Panc1 (cell line): Measurements from ENCODE around the gene RIMS1. TPM values are rescaled to one million over a fixed set of nuclear protein-coding genes. Genes with fewer than 3 reads are reported as not detected.

Experiments
- ATAC-seq: fragments of 200-7000 bp; cut with Tn5 transposase; 2 replicates; pipeline ENCODE4 v1.9.1; 2020; ENCODE audit warnings: mild to moderate bottlenecking, moderate library complexity
- BruUV-seq: library from RNA; stranded (reverse); fragments of 400-500 nt; replicated peaks from 2 replicates; lab custom pipeline; 2021; lab: Mats Ljungman, UMichigan
- CTCF ChIA-PET: fragments of 300-600 bp; sonication (Branson Sonifier 250); formaldehyde crosslinking; loops from one replicate; lab custom pipeline; 2022; ENCODE audit warnings: antibody characterized with exemption; lab: Charles Lee
- POLR2A ChIA-PET: fragments of 300-600 bp; sonication (Branson Sonifier 250); formaldehyde crosslinking; loops from one replicate; lab custom pipeline; 2022; ENCODE audit warnings: antibody characterized with exemption; lab: Charles Lee
- DNase-seq: peaks from one replicate; pipeline ENCODE4 v3.0.0-alpha.2; 2010; ENCODE audit warnings: low read depth, low spot score
- H3K27ac ChIP-seq: 2 replicates; pipeline ENCODE4 v1.5.1; 2011; ENCODE audit warnings: mild to moderate bottlenecking, low read length, inconsistent platforms
- H3K27me3 ChIP-seq: fragments of 200-500 bp; sonication (Bioruptor generic); 2 replicates; pipeline ENCODE4 v1.6.0; 2014; ENCODE audit warnings: low read length, inconsistent platforms; ENCODE audit not compliant: control insufficient read depth, insufficient read depth
- H3K36me3 ChIP-seq: fragments of 200-500 bp; sonication (Bioruptor generic); 2 replicates; pipeline ENCODE4 v1.5.1; 2014; ENCODE audit warnings: inconsistent platforms, mild to moderate bottlenecking, low read length, moderate library complexity; ENCODE audit not compliant: control insufficient read depth, insufficient read depth
- H3K4me1 ChIP-seq: 2 replicates; pipeline ENCODE4 v1.5.1; 2011; ENCODE audit warnings: inconsistent platforms, mild to moderate bottlenecking, low read length, moderate library complexity; ENCODE audit not compliant: control insufficient read depth, insufficient read depth
- H3K4me3 ChIP-seq, 2 experiments: 2 replicates each; pipeline ENCODE4 v1.5.1; 2011 to 2012; ENCODE audit warnings: low read depth in 2 of 2, low read length in 2 of 2, mild to moderate bottlenecking in 2 of 2, inconsistent platforms in 1 of 2, moderate library complexity in 1 of 2
- H3K9me3 ChIP-seq: fragments of 200-500 bp; sonication (Bioruptor generic); 2 replicates; pipeline ENCODE4 v1.5.1; 2014; ENCODE audit warnings: low read depth, mild to moderate bottlenecking, inconsistent platforms, low read length, moderate library complexity; ENCODE audit not compliant: control insufficient read depth, insufficient read depth
- POLR2AphosphoS5 ChIP-seq: IDR thresholded peaks from 2 replicates; pipeline ENCODE4 v1.6.1; 2012; ENCODE audit warnings: mild to moderate bottlenecking, low read depth, low read length, moderate library complexity
- SIN3A ChIP-seq: IDR thresholded peaks from 2 replicates; pipeline ENCODE4 v1.6.1; 2012; ENCODE audit warnings: low read depth, mild to moderate bottlenecking, low read length, moderate library complexity, borderline replicate concordance; ENCODE audit not compliant: insufficient read depth
- TCF7L2 ChIP-seq: IDR thresholded peaks from 2 replicates; pipeline ENCODE4 v1.6.1; 2011; ENCODE audit warnings: mild to moderate bottlenecking, low read depth, low read length, inconsistent platforms
- in situ Hi-C: cut with HindIII; loops from 2 replicates; pipeline ENCODE4 v1.10.0; 2016; ENCODE audit warnings: low sequenced_read_pairs, low pct_unique_long_range_greater_than_20kb
- intact Hi-C: fragments of 100-400 bp; cut with micrococcal nuclease; formaldehyde crosslinking; loops from one replicate; pipeline ENCODE4 v1.10.0; 2022; ENCODE audit not compliant: unreplicated experiment
- total RNA-seq: library from RNA; stranded (reverse); gene quantifications from one replicate; pipeline ENCODE4 v1.2.1, GENCODE V29; 2021; ENCODE audit not compliant: unreplicated experiment
- TF ChIP-seq, protein P1 (sequence below): fragments of 450-650 bp; IDR thresholded peaks from 2 replicates; pipeline ENCODE4 v1.5.1; 2017; ENCODE audit warnings: mild to moderate bottlenecking
- TF ChIP-seq, protein P2 (sequence below), 2 experiments: IDR thresholded peaks; 2 replicates each; pipeline ENCODE4 v1.6.1; 2011 to 2012; ENCODE audit warnings: low read depth in 2 of 2, control low read depth in 1 of 2, low read length in 1 of 2, mild to moderate bottlenecking in 1 of 2, moderate library complexity in 1 of 2; ENCODE audit not compliant: insufficient read depth in 1 of 2

Gene RIMS1
- total RNA-seq, 1 experiment from 2014 or later, result 0.18 TPM

DNA sequence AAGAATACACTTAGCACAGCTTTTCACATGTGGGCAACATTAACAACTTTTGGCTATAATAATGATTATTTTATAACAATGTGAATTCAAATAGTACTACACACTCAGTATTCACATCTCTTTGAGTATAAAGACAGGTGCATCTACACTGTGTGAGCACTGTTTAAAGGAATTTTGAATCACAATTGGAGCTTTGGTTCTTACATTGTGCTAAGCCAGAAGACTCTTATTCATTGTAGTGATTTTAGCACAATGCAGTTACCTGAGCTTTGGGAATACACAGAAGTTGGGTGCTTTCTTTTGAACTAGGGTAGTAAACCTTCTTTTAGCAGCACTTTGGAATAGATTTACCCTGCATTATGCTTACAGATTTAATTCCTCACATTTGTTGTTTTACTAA lies 20.5 kb downstream of the RIMS1 start:
- no peak for DNase-seq
- POLR2A ChIA-PET, result no interaction called here
- Histone ChIP-seq H3K36me3 (no peaks in the 10 kb centered on the region), H3K27ac (no peak overlapping the region), H3K9me3 (no peaks in the 10 kb centered on the region), H3K4me1 (no peaks in the 10 kb centered on the region), H3K27me3 (no peaks in the 10 kb centered on the region), H3K4me3 (no peak overlapping the region)
- TF ChIP-seq, protein P1, sequence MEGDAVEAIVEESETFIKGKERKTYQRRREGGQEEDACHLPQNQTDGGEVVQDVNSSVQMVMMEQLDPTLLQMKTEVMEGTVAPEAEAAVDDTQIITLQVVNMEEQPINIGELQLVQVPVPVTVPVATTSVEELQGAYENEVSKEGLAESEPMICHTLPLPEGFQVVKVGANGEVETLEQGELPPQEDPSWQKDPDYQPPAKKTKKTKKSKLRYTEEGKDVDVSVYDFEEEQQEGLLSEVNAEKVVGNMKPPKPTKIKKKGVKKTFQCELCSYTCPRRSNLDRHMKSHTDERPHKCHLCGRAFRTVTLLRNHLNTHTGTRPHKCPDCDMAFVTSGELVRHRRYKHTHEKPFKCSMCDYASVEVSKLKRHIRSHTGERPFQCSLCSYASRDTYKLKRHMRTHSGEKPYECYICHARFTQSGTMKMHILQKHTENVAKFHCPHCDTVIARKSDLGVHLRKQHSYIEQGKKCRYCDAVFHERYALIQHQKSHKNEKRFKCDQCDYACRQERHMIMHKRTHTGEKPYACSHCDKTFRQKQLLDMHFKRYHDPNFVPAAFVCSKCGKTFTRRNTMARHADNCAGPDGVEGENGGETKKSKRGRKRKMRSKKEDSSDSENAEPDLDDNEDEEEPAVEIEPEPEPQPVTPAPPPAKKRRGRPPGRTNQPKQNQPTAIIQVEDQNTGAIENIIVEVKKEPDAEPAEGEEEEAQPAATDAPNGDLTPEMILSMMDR, result no peak
- TF ChIP-seq TCF7L2 (no peak), SIN3A (no peak), POLR2AphosphoS5 (no peak)
- TF ChIP-seq, protein P2, sequence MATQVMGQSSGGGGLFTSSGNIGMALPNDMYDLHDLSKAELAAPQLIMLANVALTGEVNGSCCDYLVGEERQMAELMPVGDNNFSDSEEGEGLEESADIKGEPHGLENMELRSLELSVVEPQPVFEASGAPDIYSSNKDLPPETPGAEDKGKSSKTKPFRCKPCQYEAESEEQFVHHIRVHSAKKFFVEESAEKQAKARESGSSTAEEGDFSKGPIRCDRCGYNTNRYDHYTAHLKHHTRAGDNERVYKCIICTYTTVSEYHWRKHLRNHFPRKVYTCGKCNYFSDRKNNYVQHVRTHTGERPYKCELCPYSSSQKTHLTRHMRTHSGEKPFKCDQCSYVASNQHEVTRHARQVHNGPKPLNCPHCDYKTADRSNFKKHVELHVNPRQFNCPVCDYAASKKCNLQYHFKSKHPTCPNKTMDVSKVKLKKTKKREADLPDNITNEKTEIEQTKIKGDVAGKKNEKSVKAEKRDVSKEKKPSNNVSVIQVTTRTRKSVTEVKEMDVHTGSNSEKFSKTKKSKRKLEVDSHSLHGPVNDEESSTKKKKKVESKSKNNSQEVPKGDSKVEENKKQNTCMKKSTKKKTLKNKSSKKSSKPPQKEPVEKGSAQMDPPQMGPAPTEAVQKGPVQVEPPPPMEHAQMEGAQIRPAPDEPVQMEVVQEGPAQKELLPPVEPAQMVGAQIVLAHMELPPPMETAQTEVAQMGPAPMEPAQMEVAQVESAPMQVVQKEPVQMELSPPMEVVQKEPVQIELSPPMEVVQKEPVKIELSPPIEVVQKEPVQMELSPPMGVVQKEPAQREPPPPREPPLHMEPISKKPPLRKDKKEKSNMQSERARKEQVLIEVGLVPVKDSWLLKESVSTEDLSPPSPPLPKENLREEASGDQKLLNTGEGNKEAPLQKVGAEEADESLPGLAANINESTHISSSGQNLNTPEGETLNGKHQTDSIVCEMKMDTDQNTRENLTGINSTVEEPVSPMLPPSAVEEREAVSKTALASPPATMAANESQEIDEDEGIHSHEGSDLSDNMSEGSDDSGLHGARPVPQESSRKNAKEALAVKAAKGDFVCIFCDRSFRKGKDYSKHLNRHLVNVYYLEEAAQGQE (IDR thresholded peaks at IDR 0.05; ENCODE audit: insufficient read depth in 1 of 2, low read depth in 2 of 2, low read length in 1 of 2), result no peak
- CTCF ChIA-PET, result no interaction called here
- in situ Hi-C loops (no loop called here), intact Hi-C loops (no loop called here)
- no peak for ATAC-seq
- no TSS peak for BruUV-seq

DNA sequence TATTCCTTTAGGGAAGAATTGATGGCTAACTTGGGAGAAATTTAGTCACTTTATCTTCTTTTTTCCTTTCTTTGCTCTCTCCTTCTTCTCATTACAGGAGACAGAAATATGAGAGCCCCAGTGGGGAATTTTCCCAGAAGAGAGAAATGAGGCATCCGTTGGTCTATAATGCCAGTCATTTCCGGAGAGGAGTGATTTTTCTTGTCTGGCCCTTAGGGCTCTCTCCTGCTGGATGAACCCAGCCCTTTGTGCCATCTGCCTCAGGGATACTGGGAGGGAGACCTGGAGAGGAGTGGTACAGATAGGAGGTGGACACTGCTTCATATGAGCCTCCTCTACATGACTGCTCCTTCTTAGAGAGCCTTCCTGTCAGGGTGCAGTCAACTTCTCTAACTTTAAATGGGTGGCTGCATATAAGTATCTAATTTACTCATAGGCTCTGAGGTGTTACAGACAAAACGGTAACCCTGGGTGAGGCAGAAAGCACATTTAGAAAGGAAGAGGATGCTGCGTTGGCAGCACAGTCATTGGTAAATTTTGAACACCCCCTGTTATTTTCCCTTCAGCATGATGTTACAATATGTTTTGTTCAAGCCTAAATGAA lies 21.9 kb downstream of the RIMS1 start:
- ChIA-PET CTCF (no interaction called here), POLR2A (no interaction called here)
- no peaks in the 10 kb centered on the region for H3K4me1 ChIP-seq
- in situ Hi-C loops (no loop called here), intact Hi-C loops (no loop called here)
- ATAC-seq (no peak), DNase-seq (no peak)
- H3K9me3 ChIP-seq, result no peaks in the 10 kb centered on the region
- no peak overlapping the region for H3K27ac ChIP-seq
- TF ChIP-seq, protein P1, result no peak
- no peaks in the 10 kb centered on the region for H3K27me3 ChIP-seq
- BruUV-seq, result no TSS peak
- H3K4me3 ChIP-seq, result no peak overlapping the region
- H3K36me3 ChIP-seq, result no peaks in the 10 kb centered on the region
